HepG2 (cell line): ENCODE measurements around the gene CCDC183. TPM values are rescaled to one million over a fixed set of nuclear protein-coding genes. Genes with fewer than 3 reads are reported as not detected.

ENCODE experiments used
- BORCS8-MEF2B ChIP-seq: sonication (generic); formaldehyde crosslinking; IDR thresholded peaks from 2 replicates; pipeline ENCODE4 v1.8.0; 2022; ENCODE audit warnings: mild to moderate bottlenecking, missing genetic modification reagents
- CREB3 ChIP-seq: sonication (generic); formaldehyde crosslinking; IDR thresholded peaks from 2 replicates; pipeline ENCODE4 v1.5.0; 2020; ENCODE audit warnings: missing genetic modification reagents
- JDP2 ChIP-seq: sonication (generic); formaldehyde crosslinking; IDR thresholded peaks from 2 replicates; pipeline ENCODE4 v1.8.1; 2022; ENCODE audit warnings: missing genetic modification reagents, borderline replicate concordance
- MNT ChIP-seq: fragments of 450-650 bp; IDR thresholded peaks from 2 replicates; pipeline ENCODE4 v1.6.1; 2016
- NFAT5 ChIP-seq: sonication (generic); formaldehyde crosslinking; IDR thresholded peaks from 2 replicates; pipeline ENCODE4 v1.4.0; 2020; ENCODE audit warnings: missing genetic modification reagents
- NFKB2 ChIP-seq: sonication (generic); formaldehyde crosslinking; IDR thresholded peaks from 2 replicates; pipeline ENCODE4 v1.4.0; 2020; ENCODE audit warnings: missing genetic modification reagents, borderline replicate concordance
- REPIN1 ChIP-seq: sonication (generic); formaldehyde crosslinking; IDR thresholded peaks from 2 replicates; pipeline ENCODE4 v1.8.0; 2022; ENCODE audit warnings: missing genetic modification reagents, low read depth, mild to moderate bottlenecking, borderline replicate concordance
- TCF7L2 ChIP-seq: IDR thresholded peaks from 2 replicates; pipeline ENCODE4 v1.6.1; 2011; ENCODE audit warnings: mild to moderate bottlenecking, low read depth, low read length, moderate library complexity
- ZNF407 ChIP-seq: sonication (generic); formaldehyde crosslinking; IDR thresholded peaks from one replicate; pipeline ENCODE4 v1.5.1; 2020; ENCODE audit warnings: mild to moderate bottlenecking, missing genetic modification reagents; ENCODE audit errors: not compliant biosample characterization
- ZNF501 ChIP-seq: sonication (generic); formaldehyde crosslinking; IDR thresholded peaks from 2 replicates; pipeline ENCODE4 v1.5.1; 2020; ENCODE audit warnings: mild to moderate bottlenecking, moderate library complexity, missing genetic modification reagents
- polyA plus RNA-seq, 8 experiments: library from polyadenylated mRNA; depleted of rRNA in 3 of 8; stranded (reverse) in 7 of 8; unstranded in 1 of 8; fragments of >200 nt; fragmentation: Illumina TruSeq in 4 of 8; extraction: Trizol in 4 of 8; gene quantifications; 2 replicates each; pipeline versions ENCODE4 v1.2.1 to v1.2.3, GENCODE V29; 2011 to 2016; ENCODE audit warnings: low read depth in 4 of 8, missing spikeins in 1 of 8, mixed read lengths in 1 of 8; ENCODE audit not compliant: insufficient read depth in 1 of 8
- total RNA-seq, 5 experiments: library from RNA; depleted of rRNA; stranded (reverse); fragments of >200 nt; fragmentation: Illumina TruSeq; extraction: Trizol; gene quantifications; 2 replicates each; pipeline ENCODE4 v1.2.3, GENCODE V29; 2016; ENCODE audit warnings: low read depth in 1 of 5

The CCDC183 gene
- total and polyA plus RNA-seq, 2 of the 13 experiments (the other 11 are each of a cell fraction or from before 2014, with no cell fraction given): 5.0 to 66.4 TPM

GRCh38 chr9:136847826-136848392 is 51.8 kb downstream of the CCDC183 start (continued):
- 0 out of 2 replicates have a peak, but pooled peaks have one; percentile 38 for TF ChIP-seq CREB3 (CRISPR knock-in tag)
- TF ChIP-seq ZNF501 (CRISPR knock-in tag): peak; percentile 84; the same call in 1 of the 2 replicates
- TF ChIP-seq NFKB2 (CRISPR knock-in tag): peak; percentile 40; the same call in 1 of the 2 replicates
- TF ChIP-seq NFAT5 (CRISPR knock-in tag): 0 out of 2 replicates have a peak, but pooled peaks have one; percentile 26
- peak; percentile 35; the same call in 1 of the 2 replicates for TF ChIP-seq REPIN1
- TF ChIP-seq ZNF407 (CRISPR knock-in tag): peak; percentile 74
- peak; percentile 78 for TF ChIP-seq BORCS8-MEF2B (CRISPR knock-in tag)
- TF ChIP-seq JDP2: peak; percentile 45; the same call in 1 of the 2 replicates
- TF ChIP-seq TCF7L2: no peak
- TF ChIP-seq MNT: no peak
